Skeletal muscle tissue (tissue), 4 donors: ENCODE results near the gene UGT2A1. TPM values are rescaled to one million over a fixed set of nuclear protein-coding genes. Genes with fewer than 3 reads are reported as not detected.
"Not testable (repeated sequence)": the region's sequence is repeated elsewhere in the genome, so short reads cannot be mapped to it uniquely, and the experiment has no call there.

Experiments used
- H3K27ac ChIP-seq: one replicate; pipeline ENCODE4 v1.7.0; 2013; ENCODE audit warnings: mild to moderate bottlenecking, low read depth, low read length, inconsistent platforms
- H3K27me3 ChIP-seq, 3 donors: one replicate each; pipeline ENCODE4 v1.7.0; 2013; ENCODE audit warnings: low read length in 3 of 3; ENCODE audit not compliant: control insufficient read depth in 3 of 3, insufficient read depth in 3 of 3
- H3K36me3 ChIP-seq, 3 donors: one replicate each; pipeline ENCODE4 v1.7.0; 2013; ENCODE audit warnings: low read length in 3 of 3; ENCODE audit not compliant: control insufficient read depth in 3 of 3, insufficient read depth in 3 of 3
- H3K4me1 ChIP-seq, 3 donors: one replicate each; pipeline ENCODE4 v1.7.0; 2013; ENCODE audit warnings: low read length in 3 of 3, mild to moderate bottlenecking in 3 of 3; ENCODE audit not compliant: control insufficient read depth in 3 of 3, insufficient read depth in 3 of 3
- H3K4me3 ChIP-seq, 3 donors: one replicate each; pipeline ENCODE4 v1.7.0; 2013; ENCODE audit warnings: low read length in 3 of 3
- H3K9ac ChIP-seq, 3 donors: one replicate each; pipeline ENCODE4 v1.7.0; 2013; ENCODE audit warnings: low read length in 3 of 3, mild to moderate bottlenecking in 3 of 3, moderate library complexity in 2 of 3, low read depth in 1 of 3
- H3K9me3 ChIP-seq, 3 donors: one replicate each; pipeline ENCODE4 v1.7.0; 2013; ENCODE audit warnings: low read length in 3 of 3; ENCODE audit not compliant: control insufficient read depth in 3 of 3
- total RNA-seq: library from RNA; depleted of rRNA; stranded (reverse); fragments of >200 nt; gene quantifications from one replicate; pipeline ENCODE4 v1.2.3, GENCODE V29; 2014
- donor health status: Osteomylitis.

UGT2A1 gene
- total RNA-seq: under 0.01 TPM

- Histone ChIP-seq H3K36me3 (no peaks in the 10 kb centered on the region), H3K4me1 (no peaks in the 10 kb centered on the region), H3K4me3 (no peak within 1 kb of the TSS), H3K27me3 (no peaks in the 10 kb centered on the region), H3K9me3 (no peaks in the 10 kb centered on the region), H3K27ac (no peak within 1 kb of the TSS), H3K9ac (no peak within 1 kb of the TSS)
Observed at GRCh38 chr4:69653147-69653546, at the start of gene UGT2A1. Gene UGT2A1 (minus strand): TSS chr4:69653247. CDS start chr4:69647644, 5,603 bp downstream.

DNA sequence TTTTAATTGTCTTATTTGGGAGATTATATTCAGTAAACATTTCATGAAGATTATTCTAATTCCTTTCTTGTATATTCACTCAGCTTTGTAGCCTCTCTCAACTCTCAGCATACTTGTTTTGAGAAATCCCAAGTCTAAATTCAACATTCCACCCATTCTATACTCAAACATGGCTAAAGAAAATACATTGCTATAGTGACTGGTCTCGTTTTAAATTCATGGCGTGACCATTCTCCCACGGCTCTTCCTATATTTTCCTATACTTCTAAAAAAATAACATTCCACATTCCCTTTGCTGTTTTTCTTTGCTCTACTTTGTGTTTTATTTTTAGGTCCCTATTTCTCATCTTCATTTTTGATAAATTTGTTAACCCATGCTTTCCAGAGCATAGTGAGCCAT lies 49.2 kb upstream of the UGT2A1 start:
- Histone ChIP-seq H3K27me3 (no peaks in the 10 kb centered on the region), H3K27ac (no peak overlapping the region), H3K9me3 (no peaks in the 10 kb centered on the region), H3K9ac (no peak overlapping the region), H3K36me3 (no peaks in the 10 kb centered on the region), H3K4me1 (no peaks in the 10 kb centered on the region), H3K4me3 (no peak overlapping the region)

GRCh38 chr4:69701696-69702095 lies 48.6 kb upstream of the UGT2A1 start:
- Histone ChIP-seq H3K4me3 (no peak overlapping the region), H3K4me1 (no peaks in the 10 kb centered on the region), H3K36me3 (no peaks in the 10 kb centered on the region), H3K9me3 (no peaks in the 10 kb centered on the region), H3K27me3 (no peaks in the 10 kb centered on the region), H3K9ac (no peak overlapping the region), H3K27ac (no peak overlapping the region)

DNA sequence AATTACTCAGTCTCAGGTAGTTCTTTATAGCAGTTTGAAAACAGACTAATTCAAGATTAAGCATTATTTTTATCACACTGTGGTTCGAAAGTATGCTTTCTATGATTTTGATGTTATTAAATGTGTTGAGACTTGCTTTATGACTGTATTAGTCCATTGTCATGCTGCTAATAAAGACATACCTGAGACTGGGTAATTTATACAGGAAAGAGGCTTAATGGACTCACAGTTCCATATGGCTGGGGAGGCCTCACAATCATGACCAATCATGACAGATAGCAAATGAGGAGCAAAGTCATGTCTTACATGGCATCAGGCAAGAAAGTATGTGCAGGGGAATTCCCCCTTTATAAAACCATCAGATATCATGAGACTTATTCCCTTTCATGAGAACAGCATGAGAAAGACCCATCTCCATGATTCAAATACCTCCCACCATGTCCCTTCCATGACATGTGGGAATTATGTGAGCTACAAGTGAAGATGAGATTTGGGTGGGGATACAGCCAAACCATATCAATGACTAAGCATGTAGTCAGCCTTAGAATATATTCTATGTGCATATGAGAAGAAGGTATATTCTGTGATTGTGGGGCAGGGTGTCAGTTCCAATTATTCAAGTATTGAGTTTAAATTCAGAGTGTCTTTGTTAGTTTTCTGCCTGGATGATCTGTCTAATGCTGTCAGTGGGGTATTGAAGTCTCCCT lies 44.6 kb upstream of the UGT2A1 start:
- H3K36me3 ChIP-seq: no peaks in the 10 kb centered on the region
- no peak overlapping the region for H3K9ac ChIP-seq
- no peaks in the 10 kb centered on the region for H3K4me1 ChIP-seq
- H3K27ac ChIP-seq: no peak overlapping the region
- H3K4me3 ChIP-seq: no peak overlapping the region
- no peaks in the 10 kb centered on the region for H3K27me3 ChIP-seq
- no peaks in the 10 kb centered on the region for H3K9me3 ChIP-seq

DNA sequence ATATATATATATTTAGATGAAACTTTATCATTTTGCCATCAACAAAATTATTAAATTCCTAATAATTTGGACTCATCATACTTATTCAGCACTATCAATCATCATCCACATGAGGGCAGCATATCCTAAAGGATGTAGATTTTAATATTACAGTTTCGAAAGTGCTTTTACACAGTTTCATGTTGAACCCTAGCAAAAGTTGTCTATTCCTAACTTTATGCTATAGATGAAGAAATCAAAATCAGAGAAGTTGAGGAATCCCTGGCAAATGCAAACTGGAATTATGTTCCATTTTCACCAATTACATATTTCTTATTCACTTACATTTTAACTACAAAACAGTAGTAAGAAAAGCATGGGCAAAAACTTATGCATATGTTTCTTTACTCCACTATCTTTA lies 36.6 kb upstream of the UGT2A1 start:
- no peak overlapping the region for H3K27ac ChIP-seq
- no peaks in the 10 kb centered on the region for H3K27me3 ChIP-seq

GRCh38 chr4:69684804-69685203 lies 31.8 kb upstream of the UGT2A1 start:
- Histone ChIP-seq H3K4me1 (no peaks in the 10 kb centered on the region), H3K27ac (no peak overlapping the region), H3K4me3 (no peak overlapping the region), H3K9ac (no peak overlapping the region), H3K36me3 (no peaks in the 10 kb centered on the region), H3K27me3 (no peaks in the 10 kb centered on the region), H3K9me3 (no peaks in the 10 kb centered on the region)

More for the DNA sequence above, 36.6 kb upstream of the UGT2A1 start:
- H3K36me3 ChIP-seq: no peaks in the 10 kb centered on the region
- H3K9ac ChIP-seq: no peak overlapping the region
- no peaks in the 10 kb centered on the region for H3K4me1 ChIP-seq
- no peaks in the 10 kb centered on the region for H3K9me3 ChIP-seq
- H3K4me3 ChIP-seq: no peak overlapping the region

DNA sequence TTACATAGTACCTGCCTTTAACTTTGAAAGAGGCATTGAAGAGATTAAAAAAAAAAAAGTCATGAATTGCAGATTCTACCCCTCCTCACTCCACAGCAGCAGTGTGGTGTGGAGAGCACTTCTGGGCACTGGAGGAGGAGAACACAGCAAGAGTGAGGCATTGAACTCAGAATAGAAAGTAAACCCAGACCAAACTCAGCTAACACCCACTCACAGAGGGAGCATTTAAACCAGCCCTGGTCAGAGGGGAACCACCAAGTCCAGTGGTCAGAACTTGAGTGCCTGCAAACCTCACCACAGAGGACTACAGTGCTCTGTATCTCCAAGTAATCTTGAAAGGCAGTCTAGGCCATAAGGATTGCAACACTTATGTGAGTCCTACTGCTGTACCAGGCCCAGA lies 15.6 kb upstream of the UGT2A1 start:
- no peaks in the 10 kb centered on the region for H3K9me3 ChIP-seq

DNA sequence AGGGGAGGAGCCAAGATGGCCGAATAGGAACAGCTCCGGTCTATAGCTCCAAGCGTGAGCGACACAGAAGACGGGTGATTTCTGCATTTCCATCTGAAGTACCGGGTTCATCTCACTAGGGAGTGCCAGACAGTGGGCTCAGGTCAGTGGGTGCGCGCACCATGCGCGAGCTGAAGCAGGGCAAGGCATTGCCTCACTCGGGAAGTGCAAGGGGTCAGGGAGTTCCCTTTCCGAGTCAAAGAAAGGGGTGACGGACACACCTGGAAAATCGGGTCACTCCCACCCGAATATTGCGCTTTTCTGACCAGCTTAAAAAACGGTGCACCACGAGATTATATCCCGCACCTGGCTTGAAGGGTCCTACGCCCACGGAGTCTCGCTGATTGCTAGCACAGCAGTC lies 11.0 kb upstream of the UGT2A1 start:
- H3K9me3 ChIP-seq, H3K4me3 ChIP-seq, H3K36me3 ChIP-seq, H3K9ac ChIP-seq, H3K4me1 ChIP-seq, H3K27ac ChIP-seq, H3K27me3 ChIP-seq: not testable (repeated sequence)

More for the DNA sequence above, 15.6 kb upstream of the UGT2A1 start:
- Histone ChIP-seq H3K4me1 (no peaks in the 10 kb centered on the region), H3K4me3 (no peak overlapping the region), H3K27me3 (no peaks in the 10 kb centered on the region), H3K36me3 (no peaks in the 10 kb centered on the region), H3K9ac (no peak overlapping the region), H3K27ac (no peak overlapping the region)

- not testable (repeated sequence) for H3K4me1 ChIP-seq, H3K9me3 ChIP-seq, H3K27me3 ChIP-seq, H3K4me3 ChIP-seq, H3K36me3 ChIP-seq, H3K27ac ChIP-seq, H3K9ac ChIP-seq
Observed at GRCh38 chr4:69661130-69661803, 8.2 kb upstream of the UGT2A1 start.

- no peak overlapping the region for H3K4me3 ChIP-seq
Observed at GRCh38 chr4:69658133-69658532, 5.1 kb upstream of the UGT2A1 start.

More at GRCh38 chr4:69658133-69658532, 5.1 kb upstream of the UGT2A1 start:
- H3K4me1 ChIP-seq: no peaks in the 10 kb centered on the region
- no peak overlapping the region for H3K27ac ChIP-seq
- no peaks in the 10 kb centered on the region for H3K9me3 ChIP-seq
- H3K27me3 ChIP-seq: no peaks in the 10 kb centered on the region
- no peak overlapping the region for H3K9ac ChIP-seq
- H3K36me3 ChIP-seq: no peaks in the 10 kb centered on the region
